Gastrocnemius medialis (tissue), 4 donors: ENCODE measurements around the gene SPINT2. TPM values are rescaled to one million over a fixed set of nuclear protein-coding genes. Genes with fewer than 3 reads are reported as not detected.

Experiments
- ATAC-seq, 2 donors: fragments of 150-250 bp; one replicate each; pipeline ENCODE4 v1.9.1; 2016
- DNase-seq, 2 donors: peaks; one replicate each; pipeline ENCODE4 v3.0.0-alpha.2; 2019
- H3K27ac ChIP-seq, 4 donors: fragments of 200-600 bp; sonication (generic); 1 replicate in 1 of 4; 2 replicates in 3 of 4; pipeline ENCODE4 v1.5.1; 2016 to 2018; ENCODE audit warnings: mild to moderate bottlenecking in 2 of 4, moderate library complexity in 1 of 4
- H3K27me3 ChIP-seq, 3 donors: fragments of 200-600 bp; sonication (generic) in 2 of 3; 1 replicate in 1 of 3; 2 replicates in 2 of 3; pipeline versions ENCODE4 v1.5.1 to v1.6.0; 2016 to 2019; ENCODE audit warnings: mild to moderate bottlenecking in 1 of 3, moderate library complexity in 1 of 3
- H3K36me3 ChIP-seq, 2 donors: fragments of 200-600 bp; sonication (generic) in 1 of 2; one replicate each; pipeline ENCODE4 v1.5.1; 2017 to 2018
- H3K4me1 ChIP-seq, 2 donors: fragments of 200-600 bp; sonication (generic) in 1 of 2; one replicate each; pipeline ENCODE4 v1.5.1; 2016 to 2017; ENCODE audit warnings: mild to moderate bottlenecking in 2 of 2
- H3K4me3 ChIP-seq, 4 donors: fragments of 200-600 bp; sonication (generic) in 3 of 4; 1 replicate in 1 of 4; 2 replicates in 3 of 4; pipeline ENCODE4 v1.5.1; 2016 to 2019; ENCODE audit warnings: mild to moderate bottlenecking in 2 of 4
- H3K9me3 ChIP-seq, 3 donors: fragments of 200-600 bp; sonication (generic) in 2 of 3; 1 replicate in 1 of 3; 2 replicates in 2 of 3; pipeline ENCODE4 v1.5.1; 2016 to 2019
- CTCF ChIP-seq, 5 experiments: fragments of 450-650 bp in 3 of 5; fragments of 200-600 bp in 2 of 5; sonication (generic) in 2 of 5; IDR thresholded peaks in 4 of 5; conservative IDR thresholded peaks in 1 of 5; 1 replicate in 4 of 5; 2 replicates in 1 of 5; pipeline ENCODE4 v1.5.1; 2016 to 2019; ENCODE audit warnings: antibody characterized with exemption in 5 of 5, mild to moderate bottlenecking in 3 of 5, moderate library complexity in 3 of 5
- POLR2A ChIP-seq, 2 donors: fragments of 450-650 bp; IDR thresholded peaks; one replicate each; pipeline ENCODE4 v1.6.1; 2017; ENCODE audit warnings: antibody characterized with exemption in 2 of 2, mild to moderate bottlenecking in 2 of 2, moderate library complexity in 2 of 2
- in situ Hi-C, 4 donors: fragments of 200-750 bp; cut with MboI; loops; one replicate each; pipeline versions ENCODE4 v1.15.0 to v1.8.0; 2017; ENCODE audit warnings: low sequenced_read_pairs in 4 of 4
- intact Hi-C: fragments of 100-400 bp; cut with DNase I; formaldehyde crosslinking; loops from one replicate; pipeline ENCODE4 v1.15.1; 2023; ENCODE audit warnings: low total_unique reads
- total RNA-seq, 4 donors: library from RNA; depleted of rRNA; stranded (reverse); fragments of >200 nt; gene quantifications; one replicate each; pipeline versions ENCODE4 v1.1.0 to v1.2.3, GENCODE V29; 2016

SPINT2 gene
- total RNA-seq, 4 donors from 2014 or later: 0.26 to 4.0 (median 1.6) TPM

GRCh38 chr19:38318660-38319059 is 54.3 kb downstream of the SPINT2 start:
- ATAC-seq (no peak), DNase-seq (no peak)
- intact Hi-C loops: loop anchor here (5.0 kb wide), 1 partner anchor 411 kb away; the partner anchor contains the start of genes SIPA1L3 and WDR87
- in situ Hi-C loops: no loop called here
- peaks cover 6 to 9% of the 10 kb centered on the region in 2 donors for H3K4me1 ChIP-seq
- no peak overlapping the region for H3K27ac ChIP-seq
- H3K4me3 ChIP-seq: no peak overlapping the region
- peaks cover 0 to 14% (median 4%) of the 10 kb centered on the region in 3 donors for H3K27me3 ChIP-seq
- TF ChIP-seq CTCF (IDR thresholded peaks at IDR 0.05 in 4 of 5, conservative IDR thresholded peaks at IDR 0.05 in 1 of 5): no peak
- no peaks in the 10 kb centered on the region for H3K9me3 ChIP-seq
- H3K36me3 ChIP-seq: no peaks in the 10 kb centered on the region

GRCh38 chr19:38319421-38320258 is 55.3 kb downstream of the SPINT2 start, which contains the start of gene KCNK6:
Gene KCNK6 (plus strand): TSS chr19:38319845. CDS start chr19:38319951, 106 bp downstream.
- no peak for TF ChIP-seq CTCF (IDR thresholded peaks at IDR 0.05 in 4 of 5, conservative IDR thresholded peaks at IDR 0.05 in 1 of 5)
- TF ChIP-seq POLR2A (IDR thresholded peaks at IDR 0.05): peak; percentile 30 to 34
- peaks cover 6 to 9% of the 10 kb centered on the region in 2 donors for H3K4me1 ChIP-seq

GRCh38 chr19:38320969-38321339 is 56.6 kb downstream of the SPINT2 start:
- in situ Hi-C loops (no loop called here), intact Hi-C loops (no loop called here)
- DNase-seq (no peak), ATAC-seq (no peak)
- Histone ChIP-seq H3K4me3 (no peak overlapping the region), H3K9me3 (no peaks in the 10 kb centered on the region), H3K27ac (no peak overlapping the region), H3K4me1 (peaks cover 3 to 9% of the 10 kb centered on the region in 2 donors), H3K27me3 (peaks cover 0 to 14% (median 4%) of the 10 kb centered on the region in 3 donors), H3K36me3 (no peaks in the 10 kb centered on the region)
- no peak for TF ChIP-seq CTCF (IDR thresholded peaks at IDR 0.05 in 4 of 5, conservative IDR thresholded peaks at IDR 0.05 in 1 of 5)
- no peak for TF ChIP-seq POLR2A (IDR thresholded peaks at IDR 0.05)

More at GRCh38 chr19:38319421-38320258, 55.3 kb downstream of the SPINT2 start, which contains the start of gene KCNK6:
- ATAC-seq (no peak), DNase-seq (no peak)
- Histone ChIP-seq H3K27me3 (peaks cover 0 to 14% (median 4%) of the 10 kb centered on the region in 3 donors), H3K4me3 (peak within 1 kb of the TSS; percentile 58 to 76 (median 64)), H3K9me3 (no peaks in the 10 kb centered on the region), H3K36me3 (no peaks in the 10 kb centered on the region), H3K27ac (peak within 1 kb of the TSS; percentile 18 to 51 (median 36))
- in situ Hi-C loops (no loop called here), intact Hi-C loops (loop anchor here (5.0 kb wide), 1 partner anchor 412 kb away; the partner anchor contains the start of genes SIPA1L3 and WDR87)

- H3K27me3 ChIP-seq: peaks cover 0 to 14% (median 4%) of the 10 kb centered on the region in 3 donors
- no peak overlapping the region for H3K4me3 ChIP-seq
- no peaks in the 10 kb centered on the region for H3K9me3 ChIP-seq
- no peak for TF ChIP-seq POLR2A (IDR thresholded peaks at IDR 0.05)
- no peak for DNase-seq
- no peak for ATAC-seq
- intact Hi-C loops (no loop called here), in situ Hi-C loops (no loop called here)
- no peak overlapping the region for H3K27ac ChIP-seq
- no peaks in the 10 kb centered on the region for H3K36me3 ChIP-seq
- peaks cover 0 to 4% of the 10 kb centered on the region in 2 donors for H3K4me1 ChIP-seq
Observed at GRCh38 chr19:38321646-38322196, 57.3 kb downstream of the SPINT2 start.

- Histone ChIP-seq H3K9me3 (no peaks in the 10 kb centered on the region), H3K36me3 (no peaks in the 10 kb centered on the region), H3K27ac (no peak overlapping the region), H3K27me3 (peaks cover 0 to 14% (median 4%) of the 10 kb centered on the region in 3 donors), H3K4me1 (peaks cover 0 to 4% of the 10 kb centered on the region in 2 donors), H3K4me3 (no peak overlapping the region)
- intact Hi-C loops: no loop called here
- in situ Hi-C loops: no loop called here
- no peak for DNase-seq
- TF ChIP-seq CTCF (IDR thresholded peaks at IDR 0.05 in 4 of 5, conservative IDR thresholded peaks at IDR 0.05 in 1 of 5) (no peak), POLR2A (IDR thresholded peaks at IDR 0.05) (no peak)
- ATAC-seq: no peak
Observed at GRCh38 chr19:38323291-38323690, 58.9 kb downstream of the SPINT2 start.
